ENCODE measurements around the gene BTBD1.

DNA sequence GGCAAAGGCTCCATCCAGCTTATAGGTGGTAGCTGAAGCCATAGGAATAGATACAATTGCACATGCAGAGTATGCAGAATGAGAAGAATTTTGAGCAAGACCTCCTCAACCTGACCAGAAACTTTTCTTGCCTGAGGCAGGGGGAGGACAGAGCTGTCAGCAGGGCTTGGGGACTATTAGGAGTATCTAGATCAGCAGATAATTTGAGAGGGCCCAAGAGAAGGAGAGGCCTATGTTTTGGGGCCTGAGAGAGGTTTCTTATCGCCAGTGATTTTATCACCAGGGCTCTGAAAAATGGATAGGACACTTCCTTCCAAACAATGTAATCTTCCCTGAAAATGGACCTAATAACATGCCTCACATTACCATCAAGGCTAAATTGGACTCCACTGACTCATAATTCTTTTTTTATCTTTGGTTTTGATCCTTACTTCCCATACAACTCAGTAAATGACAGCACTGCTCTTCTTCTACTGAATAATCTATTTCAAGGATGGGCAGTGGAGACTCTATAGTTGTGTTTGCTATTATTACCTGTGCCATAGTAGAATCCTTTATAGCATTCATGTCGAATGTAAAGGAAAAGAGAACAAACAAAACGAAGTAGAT is 96.9 kb downstream of the BTBD1 start:
- TF ChIP-seq, protein P1, sequence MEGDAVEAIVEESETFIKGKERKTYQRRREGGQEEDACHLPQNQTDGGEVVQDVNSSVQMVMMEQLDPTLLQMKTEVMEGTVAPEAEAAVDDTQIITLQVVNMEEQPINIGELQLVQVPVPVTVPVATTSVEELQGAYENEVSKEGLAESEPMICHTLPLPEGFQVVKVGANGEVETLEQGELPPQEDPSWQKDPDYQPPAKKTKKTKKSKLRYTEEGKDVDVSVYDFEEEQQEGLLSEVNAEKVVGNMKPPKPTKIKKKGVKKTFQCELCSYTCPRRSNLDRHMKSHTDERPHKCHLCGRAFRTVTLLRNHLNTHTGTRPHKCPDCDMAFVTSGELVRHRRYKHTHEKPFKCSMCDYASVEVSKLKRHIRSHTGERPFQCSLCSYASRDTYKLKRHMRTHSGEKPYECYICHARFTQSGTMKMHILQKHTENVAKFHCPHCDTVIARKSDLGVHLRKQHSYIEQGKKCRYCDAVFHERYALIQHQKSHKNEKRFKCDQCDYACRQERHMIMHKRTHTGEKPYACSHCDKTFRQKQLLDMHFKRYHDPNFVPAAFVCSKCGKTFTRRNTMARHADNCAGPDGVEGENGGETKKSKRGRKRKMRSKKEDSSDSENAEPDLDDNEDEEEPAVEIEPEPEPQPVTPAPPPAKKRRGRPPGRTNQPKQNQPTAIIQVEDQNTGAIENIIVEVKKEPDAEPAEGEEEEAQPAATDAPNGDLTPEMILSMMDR (conservative IDR thresholded peaks at IDR 0.05; ENCODE audit: low read length), result no peak
- no peak for TF ChIP-seq EZH2phosphoT487 (IDR thresholded peaks at IDR 0.05; ENCODE audit: borderline replicate concordance, low read depth, low read length)

Data from OCI-LY7 (cell line).